Neural cell (in vitro differentiated cells): ENCODE measurements around the gene ICE1. TPM values are rescaled to one million over a fixed set of nuclear protein-coding genes. Genes with fewer than 3 reads are reported as not detected.
"Not testable (repeated sequence)": the region's sequence is repeated elsewhere in the genome, so short reads cannot be mapped to it uniquely, and the experiment has no call there.

Experiments
- H2AFZ ChIP-seq: fragments of 200-600, 300-800 bp; sonication (generic), shearing (Covaris generic); 2 replicates; pipeline ENCODE4 v1.6.0; 2014; ENCODE audit warnings: low read depth, mild to moderate bottlenecking, antibody characterized with exemption, low read length, moderate library complexity
- H3F3A ChIP-seq: fragments of 200-600 bp; shearing (Covaris generic); 2 replicates; pipeline ENCODE4 v1.6.1; 2016; ENCODE audit warnings: mild to moderate bottlenecking, moderate library complexity, mixed read lengths, antibody characterized with exemption, low read length; ENCODE audit not compliant: insufficient read depth, poor library complexity, severe bottlenecking
- H3K27ac ChIP-seq: fragments of 200-600, 300-800 bp; sonication (generic), shearing (Covaris generic); 2 replicates; pipeline ENCODE4 v1.5.1; 2014; ENCODE audit warnings: mild to moderate bottlenecking, low read length, moderate library complexity
- H3K27me3 ChIP-seq: fragments of 300-800, 200-600 bp; sonication (generic), shearing (Covaris generic); 2 replicates; pipeline ENCODE4 v1.6.0; 2014; ENCODE audit warnings: mild to moderate bottlenecking, low read depth, low read length, moderate library complexity; ENCODE audit not compliant: insufficient read depth
- H3K36me3 ChIP-seq: fragments of 300-800, 200-600 bp; sonication (generic), shearing (Covaris generic); 2 replicates; pipeline ENCODE4 v1.5.1; 2014; ENCODE audit warnings: mild to moderate bottlenecking, antibody characterized with exemption, low read length, moderate library complexity; ENCODE audit not compliant: insufficient read depth
- H3K4me2 ChIP-seq: fragments of 300-800, 200-600 bp; sonication (generic), shearing (Covaris generic); 2 replicates; pipeline ENCODE4 v1.6.0; 2014; ENCODE audit warnings: mild to moderate bottlenecking, low read length
- H3K4me3 ChIP-seq: fragments of 300-800, 200-600 bp; sonication (generic), shearing (Covaris generic); 2 replicates; pipeline ENCODE4 v1.5.1; 2014; ENCODE audit warnings: mild to moderate bottlenecking, low read length, moderate library complexity
- H3K79me2 ChIP-seq: fragments of 200-600 bp; shearing (Covaris generic); replicated peaks from 2 replicates; pipeline ENCODE4 v1.6.0; 2014; ENCODE audit warnings: mild to moderate bottlenecking, low read length, moderate library complexity; ENCODE audit not compliant: insufficient read depth
- H3K9ac ChIP-seq: fragments of 300-800, 200-600 bp; sonication (generic), shearing (Covaris generic); 2 replicates; pipeline ENCODE4 v1.6.1; 2016; ENCODE audit warnings: mild to moderate bottlenecking, low read length, mixed read lengths
- H3K9me2 ChIP-seq: fragments of 200-600 bp; shearing (Covaris generic); 2 replicates; pipeline ENCODE4 v1.6.1; 2016; ENCODE audit warnings: mild to moderate bottlenecking, low read length, mixed read lengths; ENCODE audit not compliant: insufficient read depth
- H3K9me3 ChIP-seq: fragments of 200-600, 300-800 bp; sonication (generic), shearing (Covaris generic); 2 replicates; pipeline ENCODE4 v1.6.1; 2016; ENCODE audit warnings: mild to moderate bottlenecking, mixed run types, low read length, moderate library complexity, mixed read lengths
- H4K20me1 ChIP-seq: fragments of 200-600 bp; shearing (Covaris generic); 2 replicates; pipeline ENCODE4 v1.6.1; 2016; ENCODE audit warnings: mild to moderate bottlenecking, mixed run types; ENCODE audit not compliant: insufficient read depth
- EP300 ChIP-seq: fragments of 450-650 bp; conservative IDR thresholded peaks from 2 replicates; pipeline ENCODE4 v1.6.1; 2014; ENCODE audit warnings: antibody characterized with exemption, mild to moderate bottlenecking, moderate library complexity; ENCODE audit not compliant: poor library complexity, severe bottlenecking
- EZH2 ChIP-seq: fragments of 200-600, 300-800 bp; shearing (Covaris generic), sonication (generic); IDR thresholded peaks from 2 replicates; pipeline ENCODE4 v1.6.1; 2014; ENCODE audit warnings: antibody characterized with exemption, low read length, borderline replicate concordance, mild to moderate bottlenecking; ENCODE audit not compliant: insufficient read depth, poor library complexity, severe bottlenecking
- MXI1 ChIP-seq: fragments of 450-650 bp; conservative IDR thresholded peaks from 2 replicates; pipeline ENCODE4 v1.6.1; 2014; ENCODE audit warnings: antibody characterized with exemption, mild to moderate bottlenecking; ENCODE audit not compliant: poor library complexity, severe bottlenecking
- POLR2AphosphoS5 ChIP-seq: IDR thresholded peaks from 2 replicates; pipeline ENCODE4 v1.6.1; 2012
- RAD21 ChIP-seq: fragments of 450-650 bp; conservative IDR thresholded peaks from 2 replicates; pipeline ENCODE4 v1.6.1; 2014; ENCODE audit warnings: antibody characterized with exemption, mild to moderate bottlenecking, moderate library complexity
- SMC3 ChIP-seq: fragments of 450-650 bp; conservative IDR thresholded peaks from 2 replicates; pipeline ENCODE4 v1.6.1; 2014; ENCODE audit warnings: antibody characterized with exemption, mild to moderate bottlenecking, moderate library complexity; ENCODE audit not compliant: poor library complexity
- TAF1 ChIP-seq: IDR thresholded peaks from 2 replicates; pipeline ENCODE4 v1.6.1; 2012; ENCODE audit warnings: low read depth
- polyA plus RNA-seq: library from polyadenylated mRNA; depleted of rRNA; stranded (reverse); fragments of >200 nt; gene quantifications from 2 replicates; pipeline ENCODE4 v1.2.3, GENCODE V29; 2014
- TF ChIP-seq, protein P1 (sequence below): fragments of 450-650 bp; IDR thresholded peaks from 2 replicates; pipeline ENCODE4 v1.5.1; 2014; ENCODE audit warnings: antibody characterized with exemption, mild to moderate bottlenecking, moderate library complexity; ENCODE audit not compliant: poor library complexity, severe bottlenecking
- TF ChIP-seq, protein P2 (sequence below): IDR thresholded peaks from 2 replicates; pipeline ENCODE4 v1.6.1; 2012; ENCODE audit warnings: borderline replicate concordance

Gene ICE1
- polyA plus RNA-seq, 1 donor from 2014 or later, result 22.1 TPM

DNA sequence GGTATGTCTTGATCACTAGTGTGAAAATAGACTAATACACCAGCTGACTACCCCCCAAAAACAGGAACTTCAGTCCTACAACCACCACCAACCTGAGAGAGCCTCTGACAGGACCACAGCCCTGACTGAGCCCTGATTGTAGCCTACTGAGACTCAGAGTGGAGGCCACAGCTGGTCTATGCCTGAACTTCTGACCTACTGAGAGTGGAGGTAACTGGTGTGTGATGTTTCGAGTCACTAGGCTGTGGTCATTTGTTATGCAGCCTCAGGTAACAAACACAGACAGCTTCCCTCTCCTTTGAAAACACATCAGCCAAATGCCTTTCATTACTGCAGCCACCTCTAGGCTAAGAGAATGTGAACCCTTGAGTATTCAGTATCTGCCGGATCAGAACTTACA is 30.0 kb upstream of the ICE1 start:
- H3K9ac ChIP-seq, H3K36me3 ChIP-seq, H3K79me2 ChIP-seq, H2AFZ ChIP-seq, H4K20me1 ChIP-seq, H3K27ac ChIP-seq, H3K9me2 ChIP-seq, H3F3A ChIP-seq, H3K27me3 ChIP-seq, H3K4me3 ChIP-seq, H3K9me3 ChIP-seq, H3K4me2 ChIP-seq: not testable (repeated sequence)

- H3K9me3 ChIP-seq, H4K20me1 ChIP-seq, H3F3A ChIP-seq, H2AFZ ChIP-seq, H3K79me2 ChIP-seq, H3K9me2 ChIP-seq, H3K27ac ChIP-seq, H3K4me2 ChIP-seq, H3K4me3 ChIP-seq, H3K36me3 ChIP-seq, H3K27me3 ChIP-seq, H3K9ac ChIP-seq: not testable (repeated sequence)
Observed at GRCh38 chr5:5394384-5394986, 28.0 kb upstream of the ICE1 start.

- H3K36me3 ChIP-seq, H3K4me2 ChIP-seq, H3K9me2 ChIP-seq, H3K9me3 ChIP-seq, H2AFZ ChIP-seq, H3K79me2 ChIP-seq, H3K27ac ChIP-seq, H3F3A ChIP-seq, H3K4me3 ChIP-seq, H3K27me3 ChIP-seq, H4K20me1 ChIP-seq, H3K9ac ChIP-seq: not testable (repeated sequence)
Observed at GRCh38 chr5:5395093-5395492, 27.4 kb upstream of the ICE1 start.

- no peaks in the 10 kb centered on the region for H3F3A ChIP-seq
- H3K27me3 ChIP-seq, result no peaks in the 10 kb centered on the region
- no peaks in the 10 kb centered on the region for H3K9me3 ChIP-seq
- no peaks in the 10 kb centered on the region for H4K20me1 ChIP-seq
- TF ChIP-seq TAF1 (no peak), EZH2 (no peak), EP300 (no peak), POLR2AphosphoS5 (no peak), SMC3 (no peak), MXI1 (no peak), RAD21 (no peak)
- TF ChIP-seq, protein P1, sequence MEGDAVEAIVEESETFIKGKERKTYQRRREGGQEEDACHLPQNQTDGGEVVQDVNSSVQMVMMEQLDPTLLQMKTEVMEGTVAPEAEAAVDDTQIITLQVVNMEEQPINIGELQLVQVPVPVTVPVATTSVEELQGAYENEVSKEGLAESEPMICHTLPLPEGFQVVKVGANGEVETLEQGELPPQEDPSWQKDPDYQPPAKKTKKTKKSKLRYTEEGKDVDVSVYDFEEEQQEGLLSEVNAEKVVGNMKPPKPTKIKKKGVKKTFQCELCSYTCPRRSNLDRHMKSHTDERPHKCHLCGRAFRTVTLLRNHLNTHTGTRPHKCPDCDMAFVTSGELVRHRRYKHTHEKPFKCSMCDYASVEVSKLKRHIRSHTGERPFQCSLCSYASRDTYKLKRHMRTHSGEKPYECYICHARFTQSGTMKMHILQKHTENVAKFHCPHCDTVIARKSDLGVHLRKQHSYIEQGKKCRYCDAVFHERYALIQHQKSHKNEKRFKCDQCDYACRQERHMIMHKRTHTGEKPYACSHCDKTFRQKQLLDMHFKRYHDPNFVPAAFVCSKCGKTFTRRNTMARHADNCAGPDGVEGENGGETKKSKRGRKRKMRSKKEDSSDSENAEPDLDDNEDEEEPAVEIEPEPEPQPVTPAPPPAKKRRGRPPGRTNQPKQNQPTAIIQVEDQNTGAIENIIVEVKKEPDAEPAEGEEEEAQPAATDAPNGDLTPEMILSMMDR, result no peak
- TF ChIP-seq, protein P2, sequence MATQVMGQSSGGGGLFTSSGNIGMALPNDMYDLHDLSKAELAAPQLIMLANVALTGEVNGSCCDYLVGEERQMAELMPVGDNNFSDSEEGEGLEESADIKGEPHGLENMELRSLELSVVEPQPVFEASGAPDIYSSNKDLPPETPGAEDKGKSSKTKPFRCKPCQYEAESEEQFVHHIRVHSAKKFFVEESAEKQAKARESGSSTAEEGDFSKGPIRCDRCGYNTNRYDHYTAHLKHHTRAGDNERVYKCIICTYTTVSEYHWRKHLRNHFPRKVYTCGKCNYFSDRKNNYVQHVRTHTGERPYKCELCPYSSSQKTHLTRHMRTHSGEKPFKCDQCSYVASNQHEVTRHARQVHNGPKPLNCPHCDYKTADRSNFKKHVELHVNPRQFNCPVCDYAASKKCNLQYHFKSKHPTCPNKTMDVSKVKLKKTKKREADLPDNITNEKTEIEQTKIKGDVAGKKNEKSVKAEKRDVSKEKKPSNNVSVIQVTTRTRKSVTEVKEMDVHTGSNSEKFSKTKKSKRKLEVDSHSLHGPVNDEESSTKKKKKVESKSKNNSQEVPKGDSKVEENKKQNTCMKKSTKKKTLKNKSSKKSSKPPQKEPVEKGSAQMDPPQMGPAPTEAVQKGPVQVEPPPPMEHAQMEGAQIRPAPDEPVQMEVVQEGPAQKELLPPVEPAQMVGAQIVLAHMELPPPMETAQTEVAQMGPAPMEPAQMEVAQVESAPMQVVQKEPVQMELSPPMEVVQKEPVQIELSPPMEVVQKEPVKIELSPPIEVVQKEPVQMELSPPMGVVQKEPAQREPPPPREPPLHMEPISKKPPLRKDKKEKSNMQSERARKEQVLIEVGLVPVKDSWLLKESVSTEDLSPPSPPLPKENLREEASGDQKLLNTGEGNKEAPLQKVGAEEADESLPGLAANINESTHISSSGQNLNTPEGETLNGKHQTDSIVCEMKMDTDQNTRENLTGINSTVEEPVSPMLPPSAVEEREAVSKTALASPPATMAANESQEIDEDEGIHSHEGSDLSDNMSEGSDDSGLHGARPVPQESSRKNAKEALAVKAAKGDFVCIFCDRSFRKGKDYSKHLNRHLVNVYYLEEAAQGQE, result no peak
- H3K9me2 ChIP-seq, result no peaks in the 10 kb centered on the region
- H3K79me2 ChIP-seq, result no peaks in the 10 kb centered on the region
- H3K4me3 ChIP-seq, result no peak overlapping the region
- no peaks in the 10 kb centered on the region for H3K36me3 ChIP-seq
- H3K4me2 ChIP-seq, result no peak overlapping the region
- no peak overlapping the region for H3K9ac ChIP-seq
- H2AFZ ChIP-seq, result no peak overlapping the region
- no peak overlapping the region for H3K27ac ChIP-seq
Observed at GRCh38 chr5:5398071-5398470, 24.4 kb upstream of the ICE1 start.
